HG03439 (cell line): ENCODE measurements around the gene DNALI1.

Source experiments
- ATAC-seq: cut with Tn5 transposase; IDR thresholded peaks from one replicate; pipeline ENCODE4 v1.9.1; 2021; ENCODE audit warnings: mild to moderate bottlenecking, moderate library complexity; ENCODE audit not compliant: unreplicated experiment

Gene DNALI1

GRCh38 chr1:37599940-37600339, 43.2 kb downstream of the DNALI1 start:
- ATAC-seq, result no peak

GRCh38 chr1:37601441-37601840, 44.7 kb downstream of the DNALI1 start:
- no peak for ATAC-seq

GRCh38 chr1:37602750-37603694, 46.3 kb downstream of the DNALI1 start:
- ATAC-seq, result no peak

- no peak for ATAC-seq
Observed at GRCh38 chr1:37605061-37605650, 48.4 kb downstream of the DNALI1 start.

- no peak for ATAC-seq
Observed at GRCh38 chr1:37605806-37606474, 49.2 kb downstream of the DNALI1 start.

- ATAC-seq, result no peak
Observed at GRCh38 chr1:37606481-37607263, 49.9 kb downstream of the DNALI1 start.

- ATAC-seq, result no peak
Observed at GRCh38 chr1:37609002-37609401, 52.3 kb downstream of the DNALI1 start.

GRCh38 chr1:37609994-37610393, 53.3 kb downstream of the DNALI1 start:
- no peak for ATAC-seq

GRCh38 chr1:37612186-37612585, 55.4 kb downstream of the DNALI1 start:
- no peak for ATAC-seq

GRCh38 chr1:37614105-37614504, 57.4 kb downstream of the DNALI1 start:
- ATAC-seq, result no peak

GRCh38 chr1:37616330-37616729, 59.6 kb downstream of the DNALI1 start:
- ATAC-seq, result no peak
